Stimulated activated CD8-positive, alpha-beta memory T cell treated with anti-CD3 and anti-CD28 coated beads, Interleukin-7, amount 100 ng/mL, for 4 hours (primary cell): ENCODE data around the gene HLA-G.
A peak's percentile ranks its signal among the peaks of the same experiment; 100 is the strongest.

ENCODE experiments used
- DNase-seq, 2 donors: peaks; one replicate each; pipeline ENCODE4 v3.0.0-alpha.2; 2020; ENCODE audit warnings: low read depth in 2 of 2

HLA-G gene

DNA sequence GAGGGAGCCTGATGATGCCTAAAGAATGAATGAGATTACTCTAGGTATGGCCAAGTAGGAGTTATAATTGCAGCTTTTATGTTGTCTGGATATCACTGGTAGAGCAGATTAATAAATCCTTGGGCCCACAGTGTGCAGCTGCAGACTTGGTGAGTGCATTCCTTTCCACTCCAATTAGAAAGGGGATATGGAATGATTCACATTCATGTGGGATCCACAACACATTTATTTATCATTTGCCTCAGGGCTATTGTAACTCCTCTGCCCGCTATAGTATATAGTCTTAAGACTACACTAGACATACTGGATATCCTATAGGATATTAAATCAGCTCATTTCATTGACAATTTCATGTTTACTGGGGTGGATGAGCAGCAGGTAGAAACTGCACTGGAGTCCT is 11.6 kb upstream of the HLA-G start:
- no peak for DNase-seq

GRCh38 chr6:29818892-29819291 is 8.7 kb upstream of the HLA-G start:
- DNase-seq = no peak

DNA sequence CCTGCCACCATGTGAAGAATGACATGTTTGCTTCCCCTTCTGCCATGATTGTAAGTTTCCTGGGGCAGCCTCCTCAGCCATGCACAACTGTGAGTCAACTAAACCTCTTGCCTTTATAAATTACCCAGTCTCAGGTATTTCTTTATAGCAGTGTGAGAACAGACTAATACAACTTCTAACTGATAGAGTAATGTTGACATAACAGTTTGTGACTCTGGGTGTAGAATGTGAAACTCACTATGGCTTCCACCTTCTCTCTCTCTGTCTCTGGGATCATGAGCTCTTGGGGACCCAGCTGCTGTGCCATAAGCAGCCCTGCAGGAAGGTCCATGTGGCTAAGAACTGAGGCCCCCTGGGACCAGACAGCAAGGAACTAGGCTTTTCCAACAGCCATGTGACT is 3.5 kb upstream of the HLA-G start:
- DNase-seq = no peak

- DNase-seq = no peak
Measured at GRCh38 chr6:29825848-29826247, 1.8 kb upstream of the HLA-G start.

DNA sequence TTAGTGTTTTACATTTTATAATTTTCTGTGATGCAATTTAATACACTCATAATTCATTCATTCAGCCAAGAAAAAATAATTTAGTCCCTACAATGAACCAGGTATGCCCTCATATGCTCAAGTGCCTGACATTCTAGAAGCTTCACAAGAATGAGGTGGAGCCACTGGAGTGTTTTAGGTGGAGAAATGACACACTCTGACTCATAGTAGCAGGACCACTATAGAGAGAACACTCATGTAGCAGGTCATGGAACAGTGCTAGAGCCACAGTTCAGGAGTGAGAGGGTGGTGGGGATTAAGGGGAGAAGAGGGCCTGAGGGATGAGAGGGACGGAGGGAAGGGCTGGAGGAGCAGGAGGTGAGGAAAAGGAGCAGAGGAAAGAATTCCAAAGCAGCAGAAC is 1.4 kb upstream of the HLA-G start:
- no peak for DNase-seq

GRCh38 chr6:29828471-29828797 is 809 bp downstream of the HLA-G start:
- DNase-seq = no peak

- DNase-seq = no peak
Measured at GRCh38 chr6:29829766-29830165, 2.1 kb downstream of the HLA-G start.

- no peak for DNase-seq
Measured at GRCh38 chr6:29830409-29830808, 2.8 kb downstream of the HLA-G start.

DNA sequence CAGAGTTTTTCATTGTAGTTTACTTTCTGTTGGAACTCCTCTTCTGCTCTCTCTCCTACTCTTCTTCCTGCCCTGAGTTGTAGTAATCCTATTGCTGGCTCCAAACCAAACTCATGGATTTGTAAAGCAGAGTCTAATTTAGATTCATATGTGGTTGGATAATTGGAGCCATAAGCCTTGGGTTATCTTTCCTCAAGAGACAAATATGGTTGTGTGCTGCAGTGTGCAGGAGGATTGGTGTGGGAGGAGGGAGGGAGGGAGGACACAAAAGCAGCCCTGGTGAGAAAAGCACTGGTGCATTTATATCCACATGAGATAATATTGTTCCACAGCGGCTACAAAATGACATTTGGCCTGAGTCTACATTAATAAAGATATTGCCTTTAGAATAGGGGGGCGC is 4.2 kb downstream of the HLA-G start:
- DNase-seq = no peak

DNA sequence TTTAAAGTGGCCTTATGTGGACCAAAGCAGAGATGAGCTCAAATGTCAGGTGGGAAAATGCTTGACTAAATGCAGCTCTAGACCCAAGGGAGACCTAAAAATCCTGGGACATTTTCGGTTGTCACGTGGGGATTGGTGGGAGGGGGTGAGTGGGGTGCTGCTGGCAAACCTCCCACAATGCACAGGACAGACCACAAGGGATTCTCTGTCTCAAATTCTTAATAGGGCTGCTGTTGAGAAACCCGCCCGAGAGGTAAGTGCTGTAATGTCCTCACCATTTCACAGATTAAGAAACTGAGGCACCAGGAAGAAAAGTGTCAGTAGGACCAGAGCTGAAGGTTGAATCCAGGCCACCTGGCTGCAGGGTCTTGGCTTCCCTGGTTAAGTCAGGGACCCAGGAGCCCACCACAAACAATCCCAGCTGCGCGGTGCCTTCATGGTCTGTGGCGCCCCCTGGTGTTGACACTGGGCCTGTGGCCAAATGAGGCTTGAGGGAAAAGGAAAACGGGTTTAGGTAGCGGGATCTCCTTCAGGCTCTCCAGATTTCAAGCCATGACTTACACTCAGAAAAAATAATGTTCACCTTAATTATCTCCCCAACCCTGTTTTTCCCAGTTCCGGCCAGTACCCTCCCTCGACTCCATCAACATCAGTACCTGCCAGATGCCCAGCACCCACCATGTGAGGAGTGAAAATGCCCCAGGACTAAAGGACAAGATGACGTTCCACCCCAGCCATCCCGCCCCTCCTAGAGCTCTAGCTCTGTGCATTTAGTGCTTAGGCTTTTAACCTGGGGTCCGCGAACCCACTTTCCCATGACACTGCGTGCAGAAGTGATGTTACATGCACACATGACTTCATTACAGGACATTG is 7.2 kb downstream of the HLA-G start:
- peak in 1 of 2 donors; percentile 30 for DNase-seq

DNA sequence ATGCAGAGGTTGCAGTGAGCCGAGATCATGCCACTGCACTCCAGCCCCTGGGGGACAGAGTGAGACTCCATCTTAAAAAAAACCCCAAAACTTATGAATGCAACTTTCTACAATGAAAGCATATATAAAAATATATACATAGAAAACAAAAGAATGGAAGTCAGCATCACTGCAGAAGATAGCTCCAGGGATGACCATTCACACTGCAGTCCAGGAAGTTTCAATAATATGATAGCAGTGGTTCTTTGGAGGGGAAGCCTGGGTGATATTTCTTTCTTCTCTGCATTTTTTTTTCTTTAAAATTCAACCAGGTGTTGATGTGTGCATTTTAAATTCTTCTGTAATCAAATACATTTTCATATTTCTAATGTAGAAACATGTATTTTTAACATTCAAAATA is 12.3 kb downstream of the HLA-G start:
- no peak for DNase-seq

DNA sequence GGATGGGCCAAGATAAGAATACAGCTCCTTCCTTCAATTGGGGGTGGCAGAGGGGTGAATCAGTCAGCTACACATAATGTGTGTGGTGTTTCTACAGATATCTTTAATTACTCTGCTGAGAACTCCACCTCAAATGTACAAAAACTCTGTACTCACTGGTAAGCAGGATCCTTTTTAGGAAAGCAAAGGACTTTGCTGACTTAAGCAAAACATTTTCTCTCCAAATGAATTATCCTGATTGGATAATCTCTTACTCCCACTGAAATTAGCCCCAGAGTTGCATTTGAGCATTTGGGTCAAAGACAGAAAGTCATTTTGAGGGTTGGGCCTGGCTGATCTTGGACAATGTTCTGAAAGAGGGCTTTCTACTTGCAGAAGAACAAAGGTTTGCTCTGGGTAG is 13.4 kb downstream of the HLA-G start:
- DNase-seq = no peak

- peak; percentile 30 to 60 for DNase-seq
Measured at GRCh38 chr6:29845405-29846006, 17.9 kb downstream of the HLA-G start.

DNA sequence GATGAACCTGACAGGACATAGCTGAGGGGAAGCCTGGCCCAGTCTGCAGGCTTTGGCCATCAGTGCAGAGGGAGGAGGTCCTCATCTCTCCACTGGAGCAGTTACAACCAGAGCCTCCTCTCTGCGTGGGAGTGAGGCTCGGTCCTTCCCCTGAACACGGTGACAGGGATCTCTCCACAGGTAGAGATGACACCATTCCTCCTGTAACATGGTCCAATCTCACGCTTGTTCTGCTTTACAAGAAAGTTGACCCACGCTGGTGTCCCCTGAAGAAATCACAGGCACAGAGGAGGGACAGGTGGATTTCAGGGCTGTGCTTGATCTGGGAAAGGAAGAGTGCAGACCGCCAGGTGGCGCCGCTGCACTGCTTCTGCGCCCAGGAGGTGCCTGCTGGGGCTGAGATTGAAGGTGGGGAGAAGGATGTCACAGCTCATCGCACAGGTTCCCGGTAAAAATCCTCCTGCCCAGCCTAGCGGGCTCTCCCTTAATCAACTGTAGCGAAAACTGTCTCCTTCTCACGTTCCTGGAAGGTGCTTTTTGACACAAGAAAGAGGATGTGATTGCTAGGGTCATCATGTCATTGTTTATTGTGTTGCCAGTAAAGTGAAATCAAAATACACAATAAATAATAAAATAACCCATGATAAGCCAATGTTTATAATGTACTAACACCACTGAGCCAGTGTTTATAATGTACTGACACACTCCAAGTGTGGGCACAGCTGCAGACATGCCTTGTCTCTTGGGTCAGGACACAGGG is 20.4 kb downstream of the HLA-G start:
- peak; percentile 68 to 71 for DNase-seq

GRCh38 chr6:29850011-29850553 is 22.5 kb downstream of the HLA-G start:
- DNase-seq = peak in 1 of 2 donors; percentile 18

GRCh38 chr6:29851190-29851589 is 23.6 kb downstream of the HLA-G start:
- no peak for DNase-seq

DNA sequence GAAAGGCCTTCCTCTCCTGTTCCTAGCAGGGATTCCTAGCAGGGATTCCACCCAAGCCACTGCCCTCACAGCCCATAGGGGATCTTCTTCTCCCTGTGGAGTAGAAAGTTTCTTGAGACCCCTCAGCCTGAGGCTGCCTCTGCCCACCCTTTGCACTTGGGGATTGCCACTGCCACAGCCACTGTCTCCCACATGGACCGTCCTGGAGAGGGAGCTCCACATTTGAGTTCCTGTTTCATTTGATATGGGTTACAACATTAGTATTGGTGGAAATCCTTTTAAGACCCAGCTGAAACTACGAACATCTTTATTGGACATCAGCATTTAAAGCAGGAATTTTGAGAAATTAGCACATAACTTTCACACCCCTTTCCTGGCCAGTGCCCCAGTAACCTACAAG is 25.6 kb downstream of the HLA-G start:
- no peak for DNase-seq

DNA sequence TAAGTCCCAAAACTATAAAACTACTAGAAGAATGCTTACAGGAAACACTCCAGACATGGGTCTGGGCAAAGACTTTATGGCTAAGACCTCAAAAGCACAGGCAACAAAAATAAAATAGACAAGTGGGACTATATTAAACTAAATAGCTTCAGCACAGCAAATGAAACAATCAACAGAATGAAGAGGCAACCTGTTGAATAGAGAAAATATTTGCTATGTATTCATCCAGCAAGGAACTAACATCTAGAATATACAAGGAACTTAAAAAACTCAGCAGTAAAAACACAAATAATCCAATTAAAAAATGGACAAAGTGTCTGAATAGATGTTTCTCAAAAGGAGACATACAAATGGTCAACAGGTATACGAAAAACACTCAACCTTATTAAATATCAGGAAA is 30.4 kb downstream of the HLA-G start:
- DNase-seq = no peak

- DNase-seq = no peak
Measured at GRCh38 chr6:29861521-29862255, 34.1 kb downstream of the HLA-G start.

DNA sequence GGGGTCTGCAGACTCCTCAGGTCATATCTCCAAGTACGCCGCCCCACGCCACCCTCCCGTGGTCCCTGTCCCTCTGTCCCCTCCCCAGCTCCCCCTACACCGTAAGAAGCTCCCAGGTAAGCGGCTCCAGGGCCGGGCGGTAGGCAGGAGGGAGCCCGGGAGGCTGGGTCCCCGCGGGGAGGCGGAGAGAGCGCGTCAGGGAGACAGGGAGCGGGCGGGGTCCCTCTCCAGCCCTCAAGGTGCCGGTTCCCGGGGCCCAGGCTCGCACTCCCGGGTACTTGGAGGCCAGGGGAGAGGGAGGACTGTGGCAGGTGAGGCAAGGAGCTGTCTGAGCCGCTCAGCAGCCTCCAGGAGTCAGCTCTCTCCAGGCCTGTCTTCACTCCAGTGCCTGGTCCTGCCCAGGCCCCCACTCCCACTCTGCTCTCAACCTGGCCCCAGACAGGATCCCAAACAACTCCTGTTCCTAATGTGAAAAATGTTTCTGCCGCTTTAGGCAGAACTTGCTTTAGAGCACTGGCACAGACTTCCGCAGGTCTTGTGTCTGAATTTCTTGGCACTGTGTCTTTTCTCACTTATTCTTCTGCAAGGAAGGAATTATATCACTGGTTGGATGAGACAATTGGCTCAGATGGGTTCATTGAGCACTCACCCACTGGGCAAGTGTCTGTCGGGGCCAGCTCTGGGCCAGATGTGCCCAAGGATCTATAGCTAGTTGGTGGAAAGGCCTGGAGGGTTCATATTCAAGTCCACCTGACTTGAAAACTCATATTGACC is 36.6 kb downstream of the HLA-G start:
- no peak for DNase-seq

- DNase-seq = no peak
Measured at GRCh38 chr6:29865631-29866030, 38.0 kb downstream of the HLA-G start.
